PC-9 (cell line): ENCODE data around the gene SLAIN2. TPM values are rescaled to one million over a fixed set of nuclear protein-coding genes. Genes with fewer than 3 reads are reported as not detected.

Experiments
- BruUV-seq: library from RNA; stranded (reverse); fragments of 400-500 nt; replicated peaks from 2 replicates; lab custom pipeline; 2021; lab: Mats Ljungman, UMichigan
- CTCF ChIA-PET: fragments of 300-600 bp; sonication (Branson Sonifier 250); formaldehyde crosslinking; loops from one replicate; lab custom pipeline; 2022; ENCODE audit warnings: antibody characterized with exemption; lab: Charles Lee
- POLR2A ChIA-PET: fragments of 300-600 bp; sonication (Branson Sonifier 250); formaldehyde crosslinking; loops from one replicate; lab custom pipeline; 2022; ENCODE audit warnings: antibody characterized with exemption; ENCODE audit not compliant: unreplicated experiment; lab: Charles Lee
- DNase-seq, 2 experiments: peaks; one replicate each; pipeline versions ENCODE4 v3.0.0 to v3.0.0-alpha.2; 2015 to 2022; ENCODE audit warnings: mixed read lengths in 1 of 2
- H2AFZ ChIP-seq: fragments of 200-600 bp; sonication (generic); 2 replicates; pipeline ENCODE4 v1.8.1; 2017; ENCODE audit warnings: antibody characterized with exemption
- H3F3A ChIP-seq: fragments of 200-600 bp; sonication (generic); 2 replicates; pipeline ENCODE4 v1.8.1; 2017; ENCODE audit warnings: antibody characterized with exemption, mild to moderate bottlenecking, low read depth; ENCODE audit not compliant: insufficient read depth
- H3K27ac ChIP-seq: fragments of 200-600 bp; sonication (generic); 2 replicates; pipeline ENCODE4 v1.6.1; 2016; ENCODE audit warnings: mixed run types
- H3K27me3 ChIP-seq: fragments of 200-600 bp; sonication (generic); 2 replicates; pipeline ENCODE4 v1.6.1; 2016; ENCODE audit warnings: low read depth, mixed run types; ENCODE audit not compliant: insufficient read depth
- H3K36me3 ChIP-seq: fragments of 200-600 bp; sonication (generic); 2 replicates; pipeline ENCODE4 v1.6.1; 2016; ENCODE audit warnings: low read depth, mixed run types
- H3K4me1 ChIP-seq: fragments of 200-600 bp; sonication (generic); replicated peaks from 2 replicates; pipeline ENCODE4 v1.6.1; 2016; ENCODE audit warnings: mixed run types; ENCODE audit not compliant: insufficient read depth
- H3K4me2 ChIP-seq: fragments of 200-600 bp; sonication (generic); 2 replicates; pipeline ENCODE4 v1.6.1; 2017; ENCODE audit warnings: mixed run types
- H3K4me3 ChIP-seq: fragments of 200-600 bp; sonication (generic); 2 replicates; pipeline ENCODE4 v1.6.1; 2016; ENCODE audit warnings: mixed run types
- H3K79me2 ChIP-seq: fragments of 200-600 bp; sonication (generic); 2 replicates; pipeline ENCODE4 v1.6.1; 2017; ENCODE audit warnings: low read depth, mixed run types
- H3K9me2 ChIP-seq: fragments of 200-600 bp; sonication (generic); 2 replicates; pipeline ENCODE4 v1.8.1; 2017; ENCODE audit warnings: mild to moderate bottlenecking; ENCODE audit not compliant: insufficient read depth
- H3K9me3 ChIP-seq: fragments of 200-600 bp; sonication (generic); 2 replicates; pipeline ENCODE4 v1.8.1; 2016; ENCODE audit warnings: low read depth; ENCODE audit not compliant: insufficient read depth
- H4K20me1 ChIP-seq: fragments of 200-600 bp; sonication (generic); 2 replicates; pipeline ENCODE4 v1.8.1; 2017; ENCODE audit not compliant: insufficient read depth
- CTCF ChIP-seq: fragments of 200-600 bp; sonication (generic); conservative IDR thresholded peaks from 2 replicates; pipeline ENCODE4 v1.6.1; 2017; ENCODE audit warnings: mixed run types, antibody characterized with exemption, mild to moderate bottlenecking, moderate library complexity
- EZH2 ChIP-seq: fragments of 200-600 bp; sonication (generic); IDR thresholded peaks from 2 replicates; pipeline ENCODE4 v1.8.0; 2017; ENCODE audit warnings: antibody characterized with exemption, low read depth
- intact Hi-C: fragments of 100-400 bp; cut with micrococcal nuclease; formaldehyde crosslinking; loops from one replicate; pipeline ENCODE4 v1.10.0; 2022; ENCODE audit not compliant: unreplicated experiment
- total RNA-seq: library from RNA; stranded (reverse); gene quantifications from 2 replicates; pipeline ENCODE4 v1.2.3, GENCODE V29; 2021

Gene SLAIN2
- total RNA-seq, 1 experiment from 2014 or later: 70.4 TPM

GRCh38 chr4:48356355-48356754, 15.0 kb downstream of the SLAIN2 start:
- TF ChIP-seq EZH2 (no peak), CTCF (no peak)
- BruUV-seq: no TSS peak
- H3K9me3 ChIP-seq: no peaks in the 10 kb centered on the region
- peaks cover 5% of the 10 kb centered on the region; the same call in 1 of the 2 replicates for H3K36me3 ChIP-seq
- no peaks in the 10 kb centered on the region for H3K27me3 ChIP-seq
- no peak overlapping the region for H3K27ac ChIP-seq
- no peak overlapping the region for H3K4me3 ChIP-seq
- no peak overlapping the region for H2AFZ ChIP-seq
- CTCF ChIA-PET: no interaction called here
- no peaks in the 10 kb centered on the region for H3K9me2 ChIP-seq
- no peaks in the 10 kb centered on the region for H3K4me1 ChIP-seq
- H3K4me2 ChIP-seq: no peak overlapping the region
- H3F3A ChIP-seq: no peaks in the 10 kb centered on the region
- peaks cover 79% of the 10 kb centered on the region for H3K79me2 ChIP-seq
- H4K20me1 ChIP-seq: 0 out of 2 replicates have a peak, but pooled peaks cover 6% of the 10 kb centered on the region
- DNase-seq: no peak
- intact Hi-C loops: no loop called here
- POLR2A ChIA-PET: no interaction called here

GRCh38 chr4:48360285-48361011, 19.1 kb downstream of the SLAIN2 start:
- Histone ChIP-seq H3K27me3 (no peaks in the 10 kb centered on the region), H4K20me1 (0 out of 2 replicates have a peak, but pooled peaks cover 6% of the 10 kb centered on the region), H3K79me2 (peaks cover 51% of the 10 kb centered on the region), H3K27ac (no peak overlapping the region), H3K9me3 (no peaks in the 10 kb centered on the region), H2AFZ (no peak overlapping the region), H3K4me2 (no peak overlapping the region), H3K36me3 (no peaks in the 10 kb centered on the region), H3K9me2 (no peaks in the 10 kb centered on the region), H3F3A (no peaks in the 10 kb centered on the region), H3K4me3 (no peak overlapping the region), H3K4me1 (no peaks in the 10 kb centered on the region)
- no peak for DNase-seq
- CTCF ChIA-PET: no interaction called here
- intact Hi-C loops: no loop called here
- POLR2A ChIA-PET: interaction anchor here (0.7 kb wide), 1 partner anchor 30 kb away, joined by 7 read pairs; no protein-coding TSS in a partner anchor
- BruUV-seq: no TSS peak
- no peak for TF ChIP-seq CTCF
- no peak for TF ChIP-seq EZH2

- Histone ChIP-seq H3K27me3 (no peaks in the 10 kb centered on the region), H3K79me2 (peaks cover 53% of the 10 kb centered on the region), H3K9me2 (no peaks in the 10 kb centered on the region), H3K36me3 (no peaks in the 10 kb centered on the region), H2AFZ (no peak overlapping the region), H3K4me2 (no peak overlapping the region), H3K27ac (no peak overlapping the region), H3K4me1 (no peaks in the 10 kb centered on the region), H4K20me1 (0 out of 2 replicates have a peak, but pooled peaks cover 6% of the 10 kb centered on the region), H3K4me3 (no peak overlapping the region), H3F3A (no peaks in the 10 kb centered on the region), H3K9me3 (no peaks in the 10 kb centered on the region)
- no TSS peak for BruUV-seq
- ChIA-PET CTCF (no interaction called here), POLR2A (no interaction called here)
- no peak for DNase-seq
- intact Hi-C loops: no loop called here
- no peak for TF ChIP-seq CTCF
- no peak for TF ChIP-seq EZH2
Measured at GRCh38 chr4:48361012-48361400, 19.7 kb downstream of the SLAIN2 start.
